ENCODE measurements around the gene RANBP9. TPM values are rescaled to one million over a fixed set of nuclear protein-coding genes. Genes with fewer than 3 reads are reported as not detected.

Gene RANBP9
- total and polyA plus RNA-seq, 2 donors (not counting 3 experiments of a cell fraction or from before 2014, with no cell fraction given): 15.1 to 40.2 TPM

GRCh38 chr6:13700232-13700631 lies 11.4 kb downstream of the RANBP9 start:
- no peak for FAIRE-seq
- no TSS peak for BruUV-seq (replicated peaks)
- ChIA-PET POLR2A (no interaction called here), CTCF (interaction anchor here (2.5 kb wide), 1 partner anchor 9 kb away, joined by 9 read pairs; no protein-coding TSS in a partner anchor)
- intact Hi-C loops (cut with micrococcal nuclease): no loop called here
- Histone ChIP-seq H2AFZ (ENCODE audit: low read depth, low read length) (no peak overlapping the region), H3K27ac (ENCODE audit: insufficient read depth, low read depth, low read length) (no peak overlapping the region), H3K9me3 (replicated peaks; ENCODE audit: control insufficient read depth, insufficient read depth, low read length) (no peaks in the 10 kb centered on the region), H3K9ac (replicated peaks; ENCODE audit: extremely low read depth, insufficient read depth, low read length) (no peak overlapping the region), H4K20me1 (replicated peaks; ENCODE audit: control insufficient read depth, extremely low read depth, insufficient read depth, low read length) (peaks cover 6% of the 10 kb centered on the region), H3K4me3 (replicated peaks in 1 of 3; ENCODE audit: insufficient read depth in 1 of 3, low read depth in 1 of 3, low read length in 3 of 3) (no peak overlapping the region), H3K27me3 (ENCODE audit: control insufficient read depth in 2 of 2, insufficient read depth in 2 of 2, low read length in 2 of 2) (no peaks in the 10 kb centered on the region), H3K79me2 (ENCODE audit: control insufficient read depth, insufficient read depth, low read length) (peaks cover 78% of the 10 kb centered on the region), H3K9me1 (replicated peaks; ENCODE audit: control insufficient read depth, extremely low read depth, insufficient read depth, low read length) (no peaks in the 10 kb centered on the region), H3K4me2 (ENCODE audit: insufficient read depth, low read length) (no peak overlapping the region), H3K4me1 (ENCODE audit: control insufficient read depth, extremely low read depth, insufficient read depth, low read length) (peaks cover 13% of the 10 kb centered on the region), H3K36me3 (ENCODE audit: control insufficient read depth in 2 of 2, extremely low read depth in 1 of 2, insufficient read depth in 2 of 2, low read length in 2 of 2) (peaks cover 0 to 2% of the 10 kb centered on the region in 2 experiments)
- TF ChIP-seq GATA2 (IDR thresholded peaks at IDR 0.05; ENCODE audit: insufficient read depth, insufficient read length, low read depth, low read length) (no peak), POLR2AphosphoS5 (IDR thresholded peaks at IDR 0.05; ENCODE audit: insufficient read depth, low read depth, low read length) (no peak), MAX (IDR thresholded peaks at IDR 0.05; ENCODE audit: insufficient read depth, insufficient read length) (no peak), FOS (IDR thresholded peaks at IDR 0.05; ENCODE audit: borderline replicate concordance, insufficient read depth, low read length) (no peak), EZH2 (IDR thresholded peaks at IDR 0.05; ENCODE audit: borderline replicate concordance, low read depth, low read length, severe bottlenecking) (no peak), POLR2A (IDR thresholded peaks at IDR 0.05; ENCODE audit: low read depth, low read length) (no peak), MYC (IDR thresholded peaks at IDR 0.05; ENCODE audit: low read depth, low read length) (no peak), CTCF (IDR thresholded peaks at IDR 0.05; ENCODE audit: extremely low read depth in 1 of 2, insufficient read depth in 1 of 2, low read depth in 1 of 2, low read length in 2 of 2) (no peak)
- dilution Hi-C loops (cut with MboI; ENCODE audit: extremely low pct_ligation_motif_present, low sequenced_read_pairs): no loop called here
- DNase-seq (ENCODE audit: low read depth, low spot score): no peak

All from endothelial cell of umbilical vein (primary cell).